Measurements from ENCODE around the gene SSNA1.

DNA sequence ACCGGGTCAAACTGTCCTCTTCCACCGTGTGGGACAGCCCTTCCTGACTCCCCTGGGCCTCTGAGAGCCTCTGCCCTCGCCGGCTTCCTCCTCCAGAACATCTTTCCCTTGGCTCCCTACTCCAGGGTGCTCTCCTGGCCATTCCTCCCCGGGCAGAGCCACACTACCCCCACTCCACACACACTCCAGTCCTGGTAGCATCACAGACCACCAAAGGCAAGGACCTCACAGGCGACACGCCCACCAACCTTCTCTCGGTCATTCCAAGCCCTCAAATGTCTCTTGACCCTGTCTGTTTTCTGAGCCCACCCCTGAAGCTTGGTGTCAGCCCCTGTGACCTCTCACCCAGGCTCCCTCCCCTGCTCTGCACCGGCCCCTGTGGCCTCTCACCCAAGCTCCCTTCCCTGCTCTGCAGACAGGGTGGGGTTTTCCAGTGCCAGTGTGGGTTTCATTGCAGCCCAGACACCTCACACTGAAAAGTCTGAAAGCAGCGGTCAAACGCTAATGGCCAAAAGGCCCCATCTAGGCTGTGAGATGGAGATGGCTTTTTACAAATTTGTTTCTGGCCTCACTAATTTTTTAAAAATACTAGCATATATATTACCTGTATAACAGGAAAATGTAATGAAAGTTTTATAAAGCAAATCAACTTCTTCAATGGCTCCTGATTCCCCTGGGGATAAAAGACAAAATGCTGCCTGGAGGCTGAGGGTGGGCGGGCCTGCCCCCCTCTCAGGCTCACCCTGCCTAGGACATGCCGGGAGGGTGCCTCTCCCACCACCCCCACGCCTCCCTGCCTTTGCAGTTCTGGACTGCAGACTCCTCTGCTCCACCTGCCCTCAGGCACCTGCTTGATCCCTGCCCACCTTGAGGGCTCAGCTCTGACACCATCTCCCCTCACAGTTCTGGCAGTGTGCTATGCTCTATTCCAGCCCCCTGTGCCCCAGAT lies 29.1 kb upstream of the SSNA1 start:
- TF ChIP-seq POLR2A (IDR thresholded peaks at IDR 0.05) = no peak
- no peak for TF ChIP-seq POLR2AphosphoS5 (IDR thresholded peaks at IDR 0.05)
